ENCODE measurements around the gene LRP1B.
A peak's percentile ranks its signal among the peaks of the same experiment; 100 is the strongest.

Gene LRP1B

GRCh38 chr2:141569941-141570340, 560.9 kb downstream of the LRP1B start:
- no peak for TF ChIP-seq CTCF (IDR thresholded peaks at IDR 0.05; ENCODE audit: low read depth, low read length, missing control alignments)
- DNase-seq (ENCODE audit: extremely low read depth, low read depth) = no peak
- no peak overlapping the region for H3K4me3 ChIP-seq (replicated peaks; ENCODE audit: low read depth, low read length)

DNA sequence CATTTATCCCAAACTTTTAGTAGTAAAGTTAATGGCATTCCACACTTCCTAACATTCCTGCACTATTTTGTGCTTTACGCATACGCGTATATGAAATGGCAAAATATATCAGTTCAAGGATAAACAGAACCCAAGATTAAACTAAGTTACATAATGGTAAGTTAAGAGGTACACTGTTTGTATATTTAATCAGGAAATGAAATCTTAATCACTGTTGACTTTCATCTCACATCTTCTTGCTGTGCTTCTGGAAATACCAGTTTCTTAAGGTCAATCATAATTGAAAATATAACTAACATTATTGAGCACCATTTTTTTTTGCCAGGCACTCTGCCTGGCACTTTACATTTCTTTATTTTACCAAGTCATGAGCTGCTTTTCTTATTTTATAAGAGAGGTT, 565.2 kb downstream of the LRP1B start:
- H3K4me3 ChIP-seq (replicated peaks; ENCODE audit: low read depth, low read length) = no peak overlapping the region
- TF ChIP-seq CTCF (IDR thresholded peaks at IDR 0.05; ENCODE audit: low read depth, low read length, missing control alignments) = no peak
- DNase-seq (ENCODE audit: extremely low read depth, low read depth) = no peak

DNA sequence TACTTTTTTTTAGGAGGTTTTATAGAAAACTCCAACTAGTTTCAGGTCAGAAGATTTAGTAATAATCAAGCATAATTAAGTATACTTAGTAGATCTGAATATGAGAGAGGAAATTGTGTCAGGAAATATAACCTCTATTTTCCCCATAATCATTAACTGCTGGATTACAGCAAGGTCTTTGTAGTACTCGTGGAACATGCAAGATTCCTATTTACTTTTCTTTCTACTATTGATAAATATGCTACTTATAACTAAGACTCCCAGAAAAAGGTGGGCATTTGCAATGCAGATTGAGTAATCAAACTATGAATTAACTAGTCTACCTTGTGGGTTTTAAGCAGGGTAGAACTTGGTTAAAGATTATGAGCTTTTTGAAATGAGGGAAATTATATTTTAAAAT, 570.1 kb downstream of the LRP1B start:
- H3K4me3 ChIP-seq (replicated peaks; ENCODE audit: low read depth, low read length) = no peak overlapping the region
- TF ChIP-seq CTCF (IDR thresholded peaks at IDR 0.05; ENCODE audit: low read depth, low read length, missing control alignments) = no peak

DNA sequence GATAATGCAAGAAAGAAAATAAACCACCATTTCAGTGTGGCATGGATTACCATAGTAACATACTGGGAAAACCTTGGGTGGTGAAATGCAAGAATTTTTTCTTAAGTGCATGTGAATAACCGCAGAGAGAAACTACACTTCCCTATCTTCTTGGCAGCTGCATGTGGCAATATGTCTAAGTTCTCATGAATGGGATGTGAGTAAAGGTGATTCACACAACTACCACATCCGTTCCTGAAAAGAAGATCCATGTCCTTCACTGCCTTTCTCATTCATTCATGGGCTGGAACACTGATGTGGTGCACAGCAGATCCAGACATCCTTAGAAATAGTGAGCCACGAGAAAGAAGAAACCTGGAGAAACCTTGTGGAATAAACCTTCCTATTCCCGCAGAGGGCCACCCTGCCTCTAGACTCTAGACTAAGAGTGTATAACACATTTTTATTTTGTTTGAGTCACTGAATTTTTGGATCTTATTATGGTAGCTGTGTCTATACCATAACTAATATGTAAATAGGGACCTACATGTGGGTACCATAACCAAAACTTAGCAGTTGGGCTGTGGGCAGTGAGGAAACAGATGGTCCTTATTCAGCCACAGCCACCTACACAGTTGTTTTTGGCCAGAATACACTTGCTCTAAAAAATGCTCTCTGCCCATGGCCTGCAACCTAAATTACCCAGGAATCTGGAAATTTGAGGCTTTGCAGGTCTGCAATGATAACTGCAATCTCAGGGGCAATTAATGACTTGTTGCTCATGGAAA, 573.3 kb downstream of the LRP1B start:
- no peak overlapping the region for H3K4me3 ChIP-seq (replicated peaks; ENCODE audit: low read depth, low read length)
- DNase-seq (ENCODE audit: extremely low read depth, low read depth) = peak; percentile 32

More for the DNA sequence above, 570.1 kb downstream of the LRP1B start:
- DNase-seq (ENCODE audit: extremely low read depth, low read depth) = no peak

GRCh38 chr2:141555876-141556470, 574.8 kb downstream of the LRP1B start:
- TF ChIP-seq CTCF (IDR thresholded peaks at IDR 0.05; ENCODE audit: low read depth, low read length, missing control alignments) = no peak
- H3K4me3 ChIP-seq (replicated peaks; ENCODE audit: low read depth, low read length) = no peak overlapping the region
- DNase-seq (ENCODE audit: extremely low read depth, low read depth) = no peak

More for the DNA sequence above, 573.3 kb downstream of the LRP1B start:
- no peak for TF ChIP-seq CTCF (IDR thresholded peaks at IDR 0.05; ENCODE audit: low read depth, low read length, missing control alignments)

DNA sequence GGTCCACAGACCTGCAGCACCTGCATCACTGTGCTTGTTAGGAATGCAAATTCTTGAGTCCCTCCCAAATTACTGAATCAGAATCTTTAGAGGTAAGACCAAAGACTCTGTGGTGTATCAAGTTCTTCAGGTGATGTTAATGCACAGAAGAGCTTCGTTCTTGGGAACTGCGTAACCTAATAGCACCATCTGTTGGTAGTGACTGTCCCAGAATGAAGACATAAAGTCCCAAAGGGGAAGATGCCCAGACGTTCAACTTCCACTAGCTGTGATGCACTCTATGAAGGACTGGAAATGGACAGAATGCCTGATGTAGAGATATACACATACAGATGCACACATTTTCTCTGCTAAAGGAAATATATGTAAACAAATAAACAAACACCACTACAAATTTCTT, 576.0 kb downstream of the LRP1B start:
- peak; percentile 42 for TF ChIP-seq CTCF (IDR thresholded peaks at IDR 0.05; ENCODE audit: low read depth, low read length, missing control alignments)
- DNase-seq (ENCODE audit: extremely low read depth, low read depth) = peak; percentile 9
- no peak overlapping the region for H3K4me3 ChIP-seq (replicated peaks; ENCODE audit: low read depth, low read length)
